Activated CD4-positive, alpha-beta T cell treated with anti-CD3 and anti-CD28 coated beads, Interleukin-2, amount 50 U/mL, for 16 hours (primary cell): Measurements from ENCODE around the gene KLHL22.
"Not testable (repeated sequence)": the region's sequence is repeated elsewhere in the genome, so short reads cannot be mapped to it uniquely, and the experiment has no call there.

Experiments used
- DNase-seq: peaks from one replicate; pipeline ENCODE4 v3.0.0-alpha.2; 2020

Gene KLHL22

DNA sequence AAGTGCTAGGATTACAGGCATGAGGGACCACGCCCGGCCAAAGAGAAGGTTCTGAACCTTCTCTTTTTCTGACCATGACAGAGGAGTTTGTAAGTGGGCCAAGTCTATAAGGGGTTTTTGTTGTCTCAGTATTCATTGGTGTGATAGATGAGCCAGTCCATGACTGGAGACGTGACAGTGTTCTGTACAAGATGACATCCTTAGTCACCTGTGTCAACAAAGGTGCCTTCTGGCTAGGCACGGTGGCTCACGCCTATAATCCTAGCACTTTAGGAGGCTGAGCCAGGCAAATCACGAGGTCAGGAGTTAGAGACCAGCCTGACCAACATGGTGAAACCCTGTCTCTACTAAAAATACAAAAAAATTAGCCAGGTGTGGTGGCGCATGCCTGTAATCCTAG, 4.2 kb upstream of the KLHL22 start:
- no peak for DNase-seq

DNA sequence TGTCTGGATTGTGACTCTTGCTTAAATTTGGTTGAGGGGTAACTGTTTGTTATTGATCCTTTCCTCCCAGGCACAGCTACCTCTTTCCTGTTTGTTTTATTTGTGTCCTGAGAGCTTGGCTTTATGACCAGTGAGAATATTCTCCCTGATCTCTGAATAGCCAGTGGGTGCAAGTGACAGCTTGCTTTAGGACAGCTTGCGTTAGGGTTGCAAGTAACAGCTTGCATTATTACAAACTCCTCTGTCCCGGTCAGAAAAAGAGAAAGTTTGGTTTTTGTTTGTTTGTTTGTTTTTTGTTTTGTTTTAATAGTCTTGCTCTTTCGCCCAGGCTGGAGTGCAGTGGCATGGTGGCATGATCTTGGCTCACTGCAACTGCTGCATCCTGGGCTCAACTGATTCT, 3.3 kb upstream of the KLHL22 start:
- DNase-seq: no peak

DNA sequence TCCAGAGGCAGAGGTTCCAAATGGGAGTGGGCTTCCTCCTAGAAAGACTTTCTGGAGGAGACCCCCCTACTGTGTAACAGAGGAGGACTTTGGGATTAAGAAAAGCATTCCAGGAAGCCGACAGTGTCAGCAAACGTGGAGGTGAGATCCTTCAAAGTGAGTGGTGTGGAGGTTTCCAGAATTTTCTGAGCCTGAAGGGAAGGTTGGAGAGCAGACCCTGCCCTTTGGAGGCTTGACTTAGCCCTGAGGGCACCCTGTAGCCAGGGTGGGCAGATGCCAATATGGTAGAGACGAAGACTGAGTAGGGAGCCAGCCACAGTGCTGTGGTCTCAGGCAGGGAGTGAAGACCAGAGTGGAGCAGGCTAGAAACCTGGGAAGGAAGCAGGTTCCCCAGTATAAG, 1.8 kb upstream of the KLHL22 start:
- no peak for DNase-seq

DNA sequence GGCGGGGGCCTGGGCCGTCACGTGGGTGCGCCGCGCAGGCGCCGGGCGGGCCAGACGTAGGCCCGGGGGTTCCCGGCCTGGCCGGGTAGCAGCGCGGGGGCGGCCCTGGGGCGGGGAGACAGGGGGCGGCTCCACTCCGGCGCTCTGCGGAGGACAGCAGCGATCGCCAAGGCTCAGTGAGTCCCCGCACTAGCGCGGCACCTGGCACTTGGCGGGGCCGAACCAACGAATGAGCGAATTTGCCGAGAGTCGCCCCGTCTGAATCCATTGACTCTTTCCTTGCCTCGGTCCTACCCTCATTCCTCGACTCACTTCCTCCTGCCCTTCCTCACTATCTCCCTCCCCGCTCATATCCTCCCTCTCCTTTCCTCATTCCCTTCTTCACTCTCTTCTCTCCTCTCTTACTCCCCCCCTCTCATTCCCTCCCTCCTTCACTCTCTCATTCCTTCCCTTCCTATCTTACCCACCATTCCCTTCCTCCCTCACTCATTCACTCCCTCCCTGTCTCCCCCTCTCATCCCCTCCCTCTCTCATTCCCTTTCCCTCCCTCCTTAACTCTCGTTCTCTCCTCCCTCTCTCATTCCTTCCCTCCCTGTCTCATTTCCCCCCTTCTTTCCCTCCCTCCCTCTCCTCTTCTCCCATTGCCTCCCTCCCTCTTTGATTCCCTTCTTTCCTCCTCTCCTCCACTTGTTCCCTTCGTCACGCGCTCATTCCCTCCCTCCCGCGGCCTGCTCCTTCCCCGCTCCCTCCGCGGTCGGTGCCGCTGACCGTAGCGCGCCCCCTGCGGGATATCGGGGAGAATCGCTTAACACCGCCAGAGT, 476 bp upstream of the KLHL22 start:
- peak; percentile 92 for DNase-seq

DNA sequence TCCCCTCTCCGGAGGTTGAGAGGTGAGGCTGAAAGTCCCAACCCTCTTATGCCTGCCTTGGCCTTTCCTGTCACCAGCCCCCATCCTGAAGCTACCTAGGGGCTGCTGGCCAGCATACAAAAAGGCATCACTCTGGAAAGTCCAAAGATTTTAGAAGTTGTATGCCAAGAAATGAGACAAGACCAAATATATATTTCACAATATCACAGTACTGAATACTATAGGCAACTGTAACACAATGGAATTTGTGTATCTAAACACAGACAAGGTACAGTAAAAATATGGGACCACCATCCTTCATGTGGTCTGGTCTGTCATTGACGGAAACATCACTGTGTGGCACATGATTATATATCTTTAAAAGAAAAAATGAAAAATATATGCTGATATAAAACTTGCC, 4.2 kb downstream of the KLHL22 start:
- DNase-seq: no peak

DNA sequence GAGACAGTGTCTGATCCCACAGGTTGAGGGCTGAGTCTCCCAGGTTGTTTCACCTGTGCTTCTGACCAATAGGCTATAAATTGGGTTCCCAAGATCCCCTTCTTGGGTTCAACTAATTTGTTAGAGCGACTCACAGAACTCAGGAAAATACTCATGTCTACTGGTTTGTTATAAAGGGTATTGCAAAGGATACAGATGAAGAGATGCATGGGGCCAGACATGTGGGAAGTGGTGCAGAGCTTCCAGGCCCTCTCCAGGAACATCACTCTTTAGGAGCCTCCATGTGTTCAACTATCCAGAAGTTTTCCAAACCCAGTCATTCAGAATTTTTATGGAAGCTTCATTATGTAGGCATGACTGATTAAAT, 4.7 kb downstream of the KLHL22 start:
- DNase-seq: no peak

DNA sequence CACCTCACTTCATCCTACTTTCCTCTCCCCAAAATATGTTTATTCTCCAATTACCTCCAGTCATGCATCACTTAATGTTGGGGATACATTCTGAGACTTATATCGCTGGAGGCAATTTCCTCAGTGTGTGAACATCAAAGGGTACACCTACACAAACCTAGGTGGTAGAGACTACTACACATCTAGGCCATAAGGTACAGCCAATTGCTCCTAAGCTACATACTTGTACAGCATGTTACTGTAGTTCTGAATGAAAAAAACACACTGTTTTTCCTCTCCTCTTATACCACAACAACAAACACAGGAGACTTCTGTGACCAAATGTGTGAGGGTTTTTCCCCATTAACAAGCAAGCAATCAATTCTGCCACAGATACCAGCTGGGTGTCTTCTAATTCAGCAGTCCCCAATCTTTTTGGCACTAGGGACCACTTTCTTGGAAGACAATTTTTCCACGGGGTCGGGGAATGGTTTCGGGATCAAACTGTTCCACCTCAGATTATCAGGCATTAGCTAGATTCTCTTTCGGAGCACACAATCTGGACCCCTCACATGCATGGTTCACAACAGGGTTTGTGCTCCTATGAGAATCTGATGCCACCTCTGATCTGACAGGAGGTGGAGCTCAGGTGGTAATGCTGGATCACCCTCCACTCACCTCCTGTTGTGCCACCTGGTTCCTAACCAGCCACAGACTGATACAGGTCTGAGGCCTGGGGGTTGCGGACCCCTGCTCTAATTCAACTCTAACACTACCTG, 5.2 kb downstream of the KLHL22 start:
- DNase-seq: no peak

DNA sequence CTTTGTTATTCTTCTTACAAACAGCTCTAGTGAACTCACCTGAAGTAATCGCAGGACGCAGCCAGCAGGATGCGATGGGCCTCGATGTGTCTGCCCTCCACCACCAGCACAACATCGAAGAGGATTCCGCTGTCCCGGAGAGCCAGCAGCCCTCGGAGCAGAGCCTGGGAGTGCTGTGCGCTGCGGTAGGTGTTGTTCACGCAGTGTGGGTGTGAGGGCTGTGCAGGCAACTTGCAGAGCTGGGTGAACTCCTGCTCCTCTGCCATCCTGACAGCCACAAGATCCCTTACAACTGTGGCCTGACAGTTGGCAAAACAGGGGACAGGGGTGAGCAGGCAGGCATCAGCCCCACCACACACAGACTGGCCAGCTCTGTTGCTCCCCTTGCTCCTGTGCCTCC, 6.6 kb downstream of the KLHL22 start:
- no peak for DNase-seq

DNA sequence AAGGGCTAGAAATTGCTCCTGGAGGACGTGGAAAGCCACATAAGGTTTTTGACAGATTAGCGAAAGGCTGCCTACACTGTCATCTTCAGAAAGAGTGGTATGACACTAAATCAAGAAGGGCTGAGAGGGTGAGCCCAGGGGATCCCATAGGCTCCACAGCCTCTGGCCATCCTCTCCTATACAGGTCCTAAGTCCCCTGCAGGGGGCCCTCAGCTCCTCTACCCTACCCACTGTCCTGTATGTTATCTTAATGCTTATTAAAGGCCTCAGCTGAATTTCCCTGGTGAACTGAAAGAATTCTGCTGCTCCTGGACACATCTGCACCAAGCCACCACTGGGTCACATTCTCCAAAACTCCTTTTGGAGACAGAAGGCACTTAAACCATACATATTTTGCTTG, 7.9 kb downstream of the KLHL22 start:
- no peak for DNase-seq

DNA sequence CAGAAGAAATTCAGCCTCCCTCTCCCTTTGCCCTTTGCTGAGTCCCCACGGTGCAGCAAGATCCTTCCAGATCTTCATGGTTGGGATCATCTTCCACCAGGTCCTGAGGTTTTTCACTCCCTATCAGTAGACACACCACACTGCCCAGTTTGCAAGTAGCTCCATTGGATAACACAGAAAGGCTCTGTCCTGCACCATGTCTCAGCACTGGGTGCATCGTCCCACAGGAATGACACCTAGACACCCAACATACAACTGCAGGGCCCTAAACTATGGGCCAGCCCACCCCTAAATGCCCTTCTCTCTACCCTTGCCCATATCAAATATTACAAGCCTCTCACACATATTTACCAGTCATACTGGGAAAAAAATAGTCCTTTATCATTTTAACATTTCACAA, 9.4 kb downstream of the KLHL22 start:
- DNase-seq: no peak

DNA sequence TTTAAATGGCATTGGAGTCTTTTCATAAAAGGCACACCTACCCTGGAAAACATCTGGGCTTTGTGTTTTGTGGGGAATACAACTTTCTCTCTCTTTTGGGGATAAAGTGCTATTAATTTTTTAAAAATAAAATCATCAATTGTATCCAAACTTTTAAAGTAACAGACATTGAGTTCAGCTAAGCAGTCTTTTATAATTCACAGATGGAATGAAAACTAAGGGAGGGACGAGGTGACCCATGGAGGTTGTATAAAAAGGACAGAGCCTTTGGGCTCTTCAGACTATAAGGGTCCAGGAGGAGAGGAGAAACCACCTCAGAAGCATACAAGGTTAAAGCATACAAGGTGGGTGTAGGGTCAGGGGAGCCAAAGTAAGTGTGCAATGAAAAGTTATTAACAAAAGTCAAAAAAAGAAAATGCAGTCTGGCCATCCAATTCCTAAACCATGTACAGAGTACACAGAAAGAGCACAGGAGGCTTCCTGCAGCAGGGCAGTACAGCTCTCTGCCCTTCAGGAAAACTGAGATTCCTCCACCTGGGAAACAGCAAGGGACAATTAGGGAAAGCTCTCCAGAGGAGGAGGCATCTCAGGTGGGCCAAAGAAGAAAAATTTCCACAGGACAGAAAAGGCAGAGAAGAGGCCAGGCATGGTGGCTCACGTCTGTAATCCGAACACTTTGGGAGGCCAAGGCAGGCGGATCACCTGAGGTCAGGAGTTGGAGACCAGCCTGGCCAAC, 10.5 kb downstream of the KLHL22 start:
- DNase-seq: no peak

DNA sequence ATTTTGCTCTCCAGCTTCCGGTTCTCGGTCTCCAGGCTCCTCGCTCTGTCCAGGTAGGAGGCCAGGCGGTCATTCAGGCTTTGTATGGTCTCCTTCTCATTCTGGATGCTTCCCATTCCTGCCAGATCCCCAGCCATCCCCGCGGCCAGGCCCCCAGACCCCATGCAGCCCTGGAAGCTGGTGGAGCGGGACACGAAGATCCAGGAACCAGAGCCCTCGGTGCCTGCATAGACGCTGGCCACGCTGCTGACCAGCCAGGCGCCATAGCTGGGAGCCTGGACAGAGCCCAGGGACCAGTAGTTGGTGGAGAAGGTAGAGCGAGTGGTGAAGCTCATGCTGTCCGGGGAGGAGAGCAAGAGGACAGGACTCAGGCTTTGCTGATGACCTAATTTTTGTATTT, 11.8 kb downstream of the KLHL22 start:
- DNase-seq: no peak

DNA sequence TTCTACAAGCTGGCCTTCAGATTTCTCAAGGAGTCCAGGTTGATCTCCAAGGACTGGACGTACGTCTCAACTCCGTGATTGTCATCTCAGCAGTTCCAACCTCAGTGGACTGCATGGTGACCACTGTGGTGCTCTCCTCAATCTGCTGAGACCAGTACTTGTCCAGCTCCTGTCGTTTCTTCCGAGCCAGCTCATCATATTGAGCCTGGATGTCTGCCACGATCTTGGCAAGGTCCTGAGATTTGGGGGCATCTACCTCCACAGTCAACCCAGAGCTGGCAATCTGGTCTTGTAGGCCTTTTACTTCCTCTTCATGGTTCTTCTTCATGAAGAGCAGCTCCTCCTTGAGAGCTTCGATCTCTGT, 12.5 kb downstream of the KLHL22 start:
- not testable (repeated sequence) for DNase-seq

DNA sequence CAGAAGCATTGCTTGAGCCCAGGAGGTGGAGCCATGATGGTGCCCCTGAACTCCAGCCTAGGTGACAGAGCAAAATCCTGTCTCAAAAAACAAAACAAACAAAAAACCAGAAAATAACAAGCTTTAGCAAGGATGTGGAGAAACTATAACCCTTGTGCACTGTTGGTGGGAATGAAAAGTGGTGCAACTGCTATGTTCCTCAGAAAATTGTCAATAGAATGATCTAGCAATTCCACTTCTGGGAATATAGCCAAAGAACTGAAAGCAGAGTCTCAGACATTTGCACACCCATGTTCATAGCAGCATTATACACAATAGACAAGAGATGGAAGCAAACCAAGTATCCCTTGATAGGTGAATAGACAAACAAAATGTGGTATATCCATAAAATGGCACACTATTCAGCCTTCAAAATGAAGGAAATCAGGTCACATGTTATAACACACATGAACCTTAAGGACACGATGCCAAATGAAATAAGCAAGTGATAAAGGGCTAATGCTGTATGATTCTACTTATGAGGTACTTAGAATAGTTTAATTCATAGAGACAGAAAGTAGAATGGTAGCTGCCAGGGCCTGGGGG, 15.9 kb downstream of the KLHL22 start:
- DNase-seq: no peak

DNA sequence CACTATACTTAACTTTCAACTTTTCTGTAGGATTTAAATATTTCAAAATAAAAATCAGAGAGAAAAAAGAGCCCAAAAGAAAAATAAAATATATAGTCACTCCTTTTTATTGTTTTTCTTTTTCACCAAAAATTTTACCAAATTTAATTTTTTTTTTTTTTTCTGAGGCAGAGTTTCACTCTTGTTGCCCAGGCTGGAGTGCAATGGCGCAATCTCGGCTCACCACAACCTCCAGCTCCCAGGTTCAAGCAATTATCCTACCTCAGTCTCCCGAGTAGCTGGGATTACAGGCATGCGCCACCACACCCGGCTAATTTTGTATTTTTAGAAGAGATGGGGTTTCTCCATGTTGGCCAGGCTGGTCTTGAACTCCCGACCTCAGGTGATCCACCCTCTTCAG, 17.5 kb downstream of the KLHL22 start:
- not testable (repeated sequence) for DNase-seq

DNA sequence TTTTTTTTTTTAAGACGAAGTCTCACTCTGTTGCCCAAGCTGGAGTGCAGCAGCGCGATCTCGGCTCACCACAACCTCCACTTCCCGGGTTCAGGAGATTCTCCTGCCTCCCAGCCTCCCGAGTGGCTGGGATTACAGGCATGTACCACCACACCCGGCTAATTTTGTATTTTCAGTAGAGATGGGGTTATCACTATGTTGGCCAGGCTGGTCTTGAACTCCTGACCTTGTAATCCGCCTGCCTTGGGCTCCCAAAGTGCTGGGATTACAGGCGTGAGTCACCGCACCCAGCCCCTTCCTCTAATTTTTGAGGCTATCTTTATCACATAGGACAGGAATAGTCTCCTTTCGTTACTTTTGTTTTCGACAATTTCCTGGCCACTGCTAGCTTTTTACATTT, 20.0 kb downstream of the KLHL22 start:
- DNase-seq: not testable (repeated sequence)

DNA sequence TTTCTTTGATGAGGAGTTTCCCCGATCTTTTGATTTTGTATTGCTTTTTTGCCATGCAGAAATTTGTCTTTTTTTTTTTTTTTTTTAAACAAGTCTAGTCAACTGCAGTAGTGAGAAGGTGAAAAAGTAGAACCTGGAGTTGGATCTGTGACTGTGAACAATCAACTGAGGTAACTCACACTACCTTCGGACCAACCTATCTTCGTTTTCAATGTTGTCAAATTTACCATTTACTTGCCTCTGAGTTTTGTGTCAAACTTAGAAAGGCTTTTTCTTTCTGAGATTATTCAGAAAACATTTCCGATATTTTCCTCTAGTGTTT, 20.5 kb downstream of the KLHL22 start:
- DNase-seq: no peak

DNA sequence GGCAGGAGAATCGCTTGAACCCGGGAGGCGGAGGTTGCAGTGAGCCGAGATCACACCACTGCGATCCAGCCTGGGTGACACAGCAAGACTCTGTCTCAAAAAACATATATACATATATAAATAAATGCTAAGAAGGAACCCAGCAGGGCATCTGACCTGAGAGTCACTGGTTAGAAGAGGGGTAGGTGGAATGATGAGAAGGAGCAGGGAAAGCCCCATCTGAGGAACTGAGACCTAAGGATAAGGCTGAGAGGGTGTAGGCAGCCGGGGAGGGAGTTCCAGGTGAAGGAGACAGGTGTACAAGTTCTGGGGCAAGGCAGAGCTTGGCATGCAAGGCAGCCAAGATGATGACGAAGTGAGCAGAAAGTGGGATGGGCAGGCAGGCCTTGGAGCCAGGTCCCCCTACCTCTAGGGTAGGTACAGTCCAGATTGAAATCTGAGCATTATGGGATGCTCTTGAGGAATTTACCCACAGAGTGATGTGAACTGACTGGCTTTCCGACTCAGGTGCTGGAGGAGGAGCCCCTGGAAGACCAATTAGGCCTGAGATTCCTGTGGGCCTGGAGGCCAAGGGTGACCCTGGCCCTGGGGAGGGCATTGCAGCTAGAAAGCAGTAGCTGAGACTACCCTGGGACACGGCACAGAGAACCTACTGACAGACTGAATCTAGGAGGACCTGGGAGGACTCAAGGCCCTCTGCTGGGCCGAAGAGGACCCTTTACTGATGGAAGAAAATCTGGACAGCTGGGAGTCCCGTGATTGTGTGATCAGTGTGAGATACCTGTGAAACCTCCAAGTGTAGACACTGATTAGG, 22.8 kb downstream of the KLHL22 start:
- DNase-seq: no peak

DNA sequence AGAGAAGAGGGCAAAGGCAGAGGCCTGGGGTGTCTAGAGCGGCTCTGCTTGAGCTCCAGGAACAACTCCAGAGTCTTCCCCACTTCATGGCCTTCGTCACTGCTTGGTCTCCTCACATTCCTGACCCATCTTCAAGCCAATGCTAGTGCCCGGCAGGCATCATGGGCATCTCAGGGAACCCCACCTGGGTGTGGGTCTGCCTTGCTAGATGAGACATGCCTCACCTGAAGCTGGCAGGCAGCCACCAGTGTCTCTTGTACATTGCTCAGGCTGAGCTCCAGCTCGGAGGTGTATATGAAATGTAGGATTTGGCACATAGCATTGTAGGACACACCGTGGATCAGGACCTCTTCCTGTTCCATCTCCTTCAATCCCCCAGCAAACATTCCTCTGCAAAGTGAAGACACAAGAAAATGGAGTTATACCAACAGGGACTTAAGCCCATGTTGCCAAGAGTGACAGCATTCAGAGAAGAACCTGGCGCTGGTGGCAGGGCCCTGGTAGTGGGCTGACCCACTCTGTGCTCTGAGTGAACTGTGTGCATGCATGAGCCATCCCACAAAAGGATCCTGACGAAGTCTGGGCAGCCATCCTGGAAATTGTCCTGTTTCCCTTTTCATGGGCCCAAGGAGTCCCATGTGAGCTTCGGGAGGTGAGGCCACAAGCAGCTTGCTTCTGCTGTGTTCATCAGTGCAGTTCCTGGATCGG, 24.3 kb downstream of the KLHL22 start:
- DNase-seq: no peak

DNA sequence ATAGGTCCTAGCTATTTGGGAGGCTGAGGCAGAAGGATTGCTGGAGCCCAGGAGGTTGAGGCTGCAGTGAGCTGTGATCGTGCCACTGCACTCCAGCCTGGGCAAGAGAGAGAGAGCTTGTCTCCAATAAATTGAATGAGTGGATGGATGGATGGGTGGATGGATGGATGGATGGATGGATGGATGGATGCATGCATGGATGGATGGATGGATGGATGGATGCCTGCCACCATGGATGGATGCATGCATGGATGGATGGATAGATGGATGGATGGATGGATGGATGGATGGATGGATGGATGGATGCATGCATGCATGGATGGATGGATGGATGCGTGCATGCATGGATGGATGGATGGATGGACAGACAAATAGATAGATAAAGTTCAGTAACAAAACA, 25.1 kb downstream of the KLHL22 start:
- DNase-seq: not testable (repeated sequence)

DNA sequence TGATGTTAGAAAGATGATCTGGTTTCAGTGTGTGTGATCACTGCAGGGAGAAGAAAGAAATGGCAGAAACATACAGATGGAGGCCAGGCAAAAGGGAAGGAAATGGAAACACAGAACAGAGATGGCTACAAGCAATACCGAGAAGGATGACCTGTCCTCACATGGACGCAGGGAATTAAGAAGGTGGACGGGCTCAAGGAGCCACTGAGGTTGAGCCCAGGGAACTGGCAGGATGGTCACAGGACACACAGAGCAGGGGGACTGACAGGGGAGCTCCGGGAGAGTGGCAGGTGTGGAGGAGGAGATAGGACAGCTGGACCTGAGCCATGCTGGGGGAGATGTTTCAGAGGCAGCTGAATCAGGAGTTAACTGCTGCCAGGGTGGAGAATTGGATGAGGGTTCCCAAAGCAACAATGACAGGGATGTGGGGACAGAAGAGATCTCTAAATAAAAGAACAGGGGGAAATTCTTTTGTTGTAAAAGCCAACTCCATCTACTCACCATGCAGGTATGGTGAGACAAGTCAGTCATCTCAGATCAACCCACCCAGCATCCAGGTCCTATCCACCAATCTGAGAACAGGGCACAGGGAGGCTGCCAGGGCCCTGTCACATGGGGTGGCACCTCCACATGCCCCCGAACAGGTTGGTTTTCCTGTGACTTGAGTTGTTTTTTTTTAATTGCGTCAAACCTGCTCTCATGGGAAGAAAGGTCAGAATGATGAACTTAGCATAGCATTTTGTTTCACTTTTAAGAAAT, 26.3 kb downstream of the KLHL22 start:
- no peak for DNase-seq
